Neural cell (in vitro differentiated cells): ENCODE results near the gene KRTAP4-3. TPM values are rescaled to one million over a fixed set of nuclear protein-coding genes. Genes with fewer than 3 reads are reported as not detected.

Experiments
- H2AFZ ChIP-seq: fragments of 200-600, 300-800 bp; sonication (generic), shearing (Covaris generic); 2 replicates; pipeline ENCODE4 v1.6.0; 2014; ENCODE audit warnings: low read depth, mild to moderate bottlenecking, antibody characterized with exemption, low read length, moderate library complexity
- H3F3A ChIP-seq: fragments of 200-600 bp; shearing (Covaris generic); 2 replicates; pipeline ENCODE4 v1.6.1; 2016; ENCODE audit warnings: mild to moderate bottlenecking, moderate library complexity, mixed read lengths, antibody characterized with exemption, low read length; ENCODE audit not compliant: insufficient read depth, poor library complexity, severe bottlenecking
- H3K27ac ChIP-seq: fragments of 200-600, 300-800 bp; sonication (generic), shearing (Covaris generic); 2 replicates; pipeline ENCODE4 v1.5.1; 2014; ENCODE audit warnings: mild to moderate bottlenecking, low read length, moderate library complexity
- H3K27me3 ChIP-seq: fragments of 300-800, 200-600 bp; sonication (generic), shearing (Covaris generic); 2 replicates; pipeline ENCODE4 v1.6.0; 2014; ENCODE audit warnings: mild to moderate bottlenecking, low read depth, low read length, moderate library complexity; ENCODE audit not compliant: insufficient read depth
- H3K36me3 ChIP-seq: fragments of 300-800, 200-600 bp; sonication (generic), shearing (Covaris generic); 2 replicates; pipeline ENCODE4 v1.5.1; 2014; ENCODE audit warnings: mild to moderate bottlenecking, antibody characterized with exemption, low read length, moderate library complexity; ENCODE audit not compliant: insufficient read depth
- H3K4me2 ChIP-seq: fragments of 300-800, 200-600 bp; sonication (generic), shearing (Covaris generic); 2 replicates; pipeline ENCODE4 v1.6.0; 2014; ENCODE audit warnings: mild to moderate bottlenecking, low read length
- H3K4me3 ChIP-seq: fragments of 300-800, 200-600 bp; sonication (generic), shearing (Covaris generic); 2 replicates; pipeline ENCODE4 v1.5.1; 2014; ENCODE audit warnings: mild to moderate bottlenecking, low read length, moderate library complexity
- H3K79me2 ChIP-seq: fragments of 200-600 bp; shearing (Covaris generic); replicated peaks from 2 replicates; pipeline ENCODE4 v1.6.0; 2014; ENCODE audit warnings: mild to moderate bottlenecking, low read length, moderate library complexity; ENCODE audit not compliant: insufficient read depth
- H3K9ac ChIP-seq: fragments of 300-800, 200-600 bp; sonication (generic), shearing (Covaris generic); 2 replicates; pipeline ENCODE4 v1.6.1; 2016; ENCODE audit warnings: mild to moderate bottlenecking, low read length, mixed read lengths
- H3K9me2 ChIP-seq: fragments of 200-600 bp; shearing (Covaris generic); 2 replicates; pipeline ENCODE4 v1.6.1; 2016; ENCODE audit warnings: mild to moderate bottlenecking, low read length, mixed read lengths; ENCODE audit not compliant: insufficient read depth
- H3K9me3 ChIP-seq: fragments of 200-600, 300-800 bp; sonication (generic), shearing (Covaris generic); 2 replicates; pipeline ENCODE4 v1.6.1; 2016; ENCODE audit warnings: mild to moderate bottlenecking, mixed run types, low read length, moderate library complexity, mixed read lengths
- H4K20me1 ChIP-seq: fragments of 200-600 bp; shearing (Covaris generic); 2 replicates; pipeline ENCODE4 v1.6.1; 2016; ENCODE audit warnings: mild to moderate bottlenecking, mixed run types; ENCODE audit not compliant: insufficient read depth
- EP300 ChIP-seq: fragments of 450-650 bp; conservative IDR thresholded peaks from 2 replicates; pipeline ENCODE4 v1.6.1; 2014; ENCODE audit warnings: antibody characterized with exemption, mild to moderate bottlenecking, moderate library complexity; ENCODE audit not compliant: poor library complexity, severe bottlenecking
- EZH2 ChIP-seq: fragments of 200-600, 300-800 bp; shearing (Covaris generic), sonication (generic); IDR thresholded peaks from 2 replicates; pipeline ENCODE4 v1.6.1; 2014; ENCODE audit warnings: antibody characterized with exemption, low read length, borderline replicate concordance, mild to moderate bottlenecking; ENCODE audit not compliant: insufficient read depth, poor library complexity, severe bottlenecking
- MXI1 ChIP-seq: fragments of 450-650 bp; conservative IDR thresholded peaks from 2 replicates; pipeline ENCODE4 v1.6.1; 2014; ENCODE audit warnings: antibody characterized with exemption, mild to moderate bottlenecking; ENCODE audit not compliant: poor library complexity, severe bottlenecking
- POLR2AphosphoS5 ChIP-seq: IDR thresholded peaks from 2 replicates; pipeline ENCODE4 v1.6.1; 2012
- RAD21 ChIP-seq: fragments of 450-650 bp; conservative IDR thresholded peaks from 2 replicates; pipeline ENCODE4 v1.6.1; 2014; ENCODE audit warnings: antibody characterized with exemption, mild to moderate bottlenecking, moderate library complexity
- SMC3 ChIP-seq: fragments of 450-650 bp; conservative IDR thresholded peaks from 2 replicates; pipeline ENCODE4 v1.6.1; 2014; ENCODE audit warnings: antibody characterized with exemption, mild to moderate bottlenecking, moderate library complexity; ENCODE audit not compliant: poor library complexity
- TAF1 ChIP-seq: IDR thresholded peaks from 2 replicates; pipeline ENCODE4 v1.6.1; 2012; ENCODE audit warnings: low read depth
- polyA plus RNA-seq: library from polyadenylated mRNA; depleted of rRNA; stranded (reverse); fragments of >200 nt; gene quantifications from 2 replicates; pipeline ENCODE4 v1.2.3, GENCODE V29; 2014
- TF ChIP-seq, protein P1 (sequence below): fragments of 450-650 bp; IDR thresholded peaks from 2 replicates; pipeline ENCODE4 v1.5.1; 2014; ENCODE audit warnings: antibody characterized with exemption, mild to moderate bottlenecking, moderate library complexity; ENCODE audit not compliant: poor library complexity, severe bottlenecking
- TF ChIP-seq, protein P2 (sequence below): IDR thresholded peaks from 2 replicates; pipeline ENCODE4 v1.6.1; 2012; ENCODE audit warnings: borderline replicate concordance

The KRTAP4-3 gene
- polyA plus RNA-seq, 1 donor from 2014 or later: not detected

DNA sequence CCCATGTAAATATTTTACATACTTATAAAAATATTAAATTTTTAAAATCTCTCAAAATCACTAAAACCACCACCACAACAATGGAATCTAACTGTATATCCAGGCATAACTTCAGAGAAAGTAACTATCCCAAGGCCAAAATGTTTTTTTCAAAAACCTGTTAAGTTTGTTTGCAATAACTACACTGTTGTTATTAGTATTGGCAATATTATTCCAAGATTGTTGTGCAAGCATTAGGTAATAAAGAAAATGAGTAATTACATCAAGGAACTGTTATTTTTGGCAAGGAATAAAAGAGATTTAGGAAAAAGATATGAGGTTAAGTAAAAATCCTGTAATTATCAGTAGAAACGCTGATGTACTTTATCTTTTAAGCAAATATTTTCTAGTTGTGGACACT lies 40.6 kb downstream of the KRTAP4-3 start:
- H3K36me3 ChIP-seq: no peaks in the 10 kb centered on the region
- H3K9me2 ChIP-seq: no peaks in the 10 kb centered on the region
- H3K4me2 ChIP-seq: no peak overlapping the region
- H4K20me1 ChIP-seq: no peaks in the 10 kb centered on the region
- H3K9ac ChIP-seq: no peak overlapping the region
- no peaks in the 10 kb centered on the region for H3K9me3 ChIP-seq
- no peaks in the 10 kb centered on the region for H3F3A ChIP-seq
- H3K4me3 ChIP-seq: no peak overlapping the region
- H3K27me3 ChIP-seq: no peaks in the 10 kb centered on the region
- H3K27ac ChIP-seq: no peak overlapping the region
- no peak overlapping the region for H2AFZ ChIP-seq
- H3K79me2 ChIP-seq: no peaks in the 10 kb centered on the region
- TF ChIP-seq MXI1 (no peak), EZH2 (no peak), TAF1 (no peak), EP300 (no peak), POLR2AphosphoS5 (no peak), SMC3 (no peak), RAD21 (no peak)
- TF ChIP-seq, protein P1, sequence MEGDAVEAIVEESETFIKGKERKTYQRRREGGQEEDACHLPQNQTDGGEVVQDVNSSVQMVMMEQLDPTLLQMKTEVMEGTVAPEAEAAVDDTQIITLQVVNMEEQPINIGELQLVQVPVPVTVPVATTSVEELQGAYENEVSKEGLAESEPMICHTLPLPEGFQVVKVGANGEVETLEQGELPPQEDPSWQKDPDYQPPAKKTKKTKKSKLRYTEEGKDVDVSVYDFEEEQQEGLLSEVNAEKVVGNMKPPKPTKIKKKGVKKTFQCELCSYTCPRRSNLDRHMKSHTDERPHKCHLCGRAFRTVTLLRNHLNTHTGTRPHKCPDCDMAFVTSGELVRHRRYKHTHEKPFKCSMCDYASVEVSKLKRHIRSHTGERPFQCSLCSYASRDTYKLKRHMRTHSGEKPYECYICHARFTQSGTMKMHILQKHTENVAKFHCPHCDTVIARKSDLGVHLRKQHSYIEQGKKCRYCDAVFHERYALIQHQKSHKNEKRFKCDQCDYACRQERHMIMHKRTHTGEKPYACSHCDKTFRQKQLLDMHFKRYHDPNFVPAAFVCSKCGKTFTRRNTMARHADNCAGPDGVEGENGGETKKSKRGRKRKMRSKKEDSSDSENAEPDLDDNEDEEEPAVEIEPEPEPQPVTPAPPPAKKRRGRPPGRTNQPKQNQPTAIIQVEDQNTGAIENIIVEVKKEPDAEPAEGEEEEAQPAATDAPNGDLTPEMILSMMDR: no peak
- TF ChIP-seq, protein P2, sequence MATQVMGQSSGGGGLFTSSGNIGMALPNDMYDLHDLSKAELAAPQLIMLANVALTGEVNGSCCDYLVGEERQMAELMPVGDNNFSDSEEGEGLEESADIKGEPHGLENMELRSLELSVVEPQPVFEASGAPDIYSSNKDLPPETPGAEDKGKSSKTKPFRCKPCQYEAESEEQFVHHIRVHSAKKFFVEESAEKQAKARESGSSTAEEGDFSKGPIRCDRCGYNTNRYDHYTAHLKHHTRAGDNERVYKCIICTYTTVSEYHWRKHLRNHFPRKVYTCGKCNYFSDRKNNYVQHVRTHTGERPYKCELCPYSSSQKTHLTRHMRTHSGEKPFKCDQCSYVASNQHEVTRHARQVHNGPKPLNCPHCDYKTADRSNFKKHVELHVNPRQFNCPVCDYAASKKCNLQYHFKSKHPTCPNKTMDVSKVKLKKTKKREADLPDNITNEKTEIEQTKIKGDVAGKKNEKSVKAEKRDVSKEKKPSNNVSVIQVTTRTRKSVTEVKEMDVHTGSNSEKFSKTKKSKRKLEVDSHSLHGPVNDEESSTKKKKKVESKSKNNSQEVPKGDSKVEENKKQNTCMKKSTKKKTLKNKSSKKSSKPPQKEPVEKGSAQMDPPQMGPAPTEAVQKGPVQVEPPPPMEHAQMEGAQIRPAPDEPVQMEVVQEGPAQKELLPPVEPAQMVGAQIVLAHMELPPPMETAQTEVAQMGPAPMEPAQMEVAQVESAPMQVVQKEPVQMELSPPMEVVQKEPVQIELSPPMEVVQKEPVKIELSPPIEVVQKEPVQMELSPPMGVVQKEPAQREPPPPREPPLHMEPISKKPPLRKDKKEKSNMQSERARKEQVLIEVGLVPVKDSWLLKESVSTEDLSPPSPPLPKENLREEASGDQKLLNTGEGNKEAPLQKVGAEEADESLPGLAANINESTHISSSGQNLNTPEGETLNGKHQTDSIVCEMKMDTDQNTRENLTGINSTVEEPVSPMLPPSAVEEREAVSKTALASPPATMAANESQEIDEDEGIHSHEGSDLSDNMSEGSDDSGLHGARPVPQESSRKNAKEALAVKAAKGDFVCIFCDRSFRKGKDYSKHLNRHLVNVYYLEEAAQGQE: no peak

DNA sequence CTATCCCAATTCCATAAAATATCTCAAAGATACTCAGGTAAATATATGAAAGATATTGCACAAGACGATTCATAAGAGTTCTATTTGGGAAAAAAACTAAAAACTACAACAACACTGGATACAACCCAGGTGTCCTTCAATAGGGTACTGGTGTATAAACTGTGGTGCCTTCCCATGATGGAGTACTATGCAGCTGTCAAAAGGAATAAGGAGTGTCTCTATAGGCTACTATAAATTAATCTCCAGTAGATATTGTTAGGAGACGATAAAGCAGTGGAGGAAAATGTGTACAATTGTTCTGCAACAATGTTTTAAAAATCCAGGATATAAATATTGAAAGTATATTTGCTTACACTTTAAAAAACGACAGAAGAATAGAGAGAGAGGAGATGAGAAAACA lies 41.6 kb downstream of the KRTAP4-3 start:
- no peak overlapping the region for H3K27ac ChIP-seq

More for the DNA sequence above, 41.6 kb downstream of the KRTAP4-3 start:
- Histone ChIP-seq H3K36me3 (no peaks in the 10 kb centered on the region), H3K9me2 (no peaks in the 10 kb centered on the region), H3K4me3 (no peak overlapping the region), H3K9me3 (no peaks in the 10 kb centered on the region), H3K79me2 (no peaks in the 10 kb centered on the region), H4K20me1 (no peaks in the 10 kb centered on the region), H2AFZ (no peak overlapping the region), H3K4me2 (no peak overlapping the region), H3K9ac (no peak overlapping the region), H3F3A (no peaks in the 10 kb centered on the region), H3K27me3 (no peaks in the 10 kb centered on the region)
- TF ChIP-seq POLR2AphosphoS5: no peak
- no peak for TF ChIP-seq RAD21
- TF ChIP-seq, protein P1: no peak
